Measurements from ENCODE around the gene CLIP1.
A peak's percentile ranks its signal among the peaks of the same experiment; 100 is the strongest.

Gene CLIP1

GRCh38 chr12:122245553-122245952, 176.9 kb downstream of the CLIP1 start:
- DNase-seq (ENCODE audit: low spot score), result no peak

- DNase-seq (ENCODE audit: low spot score), result no peak
These were observed 177.7 kb downstream of the CLIP1 start for GRCh38 chr12:122244565-122245371.

GRCh38 chr12:122243965-122244364, 178.5 kb downstream of the CLIP1 start:
- DNase-seq (ENCODE audit: low spot score), result no peak

DNA sequence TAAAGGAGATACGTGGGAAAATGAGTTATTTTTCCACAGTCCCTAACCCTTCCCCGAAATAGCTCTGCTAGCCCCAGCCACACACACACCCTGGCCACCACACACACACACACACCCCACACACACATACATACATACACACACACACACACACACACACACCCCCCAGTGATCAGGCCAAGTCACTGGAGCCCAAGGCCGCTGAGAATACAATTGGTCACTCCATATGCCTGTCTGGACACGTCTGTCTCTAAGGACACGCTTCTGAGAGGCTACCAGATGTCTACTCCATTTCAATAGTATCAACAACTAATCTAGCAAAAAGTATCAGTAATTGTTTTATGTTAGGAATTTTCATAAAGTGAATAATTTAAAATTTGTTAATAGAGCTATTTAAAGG, 183.6 kb downstream of the CLIP1 start:
- DNase-seq (ENCODE audit: low spot score), result no peak

- DNase-seq (ENCODE audit: low spot score), result no peak
These were observed 186.7 kb downstream of the CLIP1 start for GRCh38 chr12:122235741-122236140.

DNA sequence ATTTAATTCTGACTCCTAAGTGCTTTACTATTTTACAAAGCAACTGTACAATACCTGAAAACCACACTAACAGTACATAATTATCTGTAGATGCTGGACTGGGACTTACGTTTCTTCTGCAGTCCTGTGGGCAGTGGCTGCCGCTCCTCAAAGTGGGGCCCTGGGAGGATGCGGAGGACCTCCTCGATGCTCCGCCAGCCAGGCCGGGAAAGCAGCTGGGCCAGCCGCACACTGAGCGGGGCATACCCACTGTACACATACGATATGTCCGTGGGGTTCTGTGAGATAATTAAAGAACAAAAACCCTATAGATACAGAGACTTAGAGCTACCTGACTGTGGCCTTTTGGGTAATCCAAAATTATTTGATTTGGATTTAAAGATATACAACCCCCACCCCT, 189.8 kb downstream of the CLIP1 start:
- DNase-seq (ENCODE audit: low spot score), result no peak

DNA sequence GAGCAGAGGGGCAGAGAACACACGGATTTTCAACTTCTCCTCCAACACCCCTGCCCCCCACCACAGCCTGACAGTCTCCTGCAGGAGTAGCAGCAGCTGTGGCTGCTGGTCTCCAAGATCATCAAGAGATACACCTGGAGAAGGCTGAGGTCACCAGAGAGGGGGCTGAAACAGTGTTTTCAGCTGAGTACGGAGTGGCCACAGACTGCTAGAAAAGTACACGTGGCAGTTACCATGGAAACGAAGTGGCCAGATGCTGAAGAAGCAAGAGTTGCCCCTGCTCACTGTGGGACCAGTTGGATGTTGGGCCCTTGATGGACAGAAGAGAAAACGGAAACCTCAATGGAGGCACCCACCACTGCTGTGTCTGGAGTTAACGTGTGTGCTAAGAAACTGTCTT, 191.7 kb downstream of the CLIP1 start:
- DNase-seq (ENCODE audit: low spot score), result no peak

- DNase-seq (ENCODE audit: low spot score), result no peak
These were observed 194.4 kb downstream of the CLIP1 start for GRCh38 chr12:122228092-122228491.

- DNase-seq (ENCODE audit: low spot score), result no peak
These were observed 195.1 kb downstream of the CLIP1 start for GRCh38 chr12:122227341-122227740.

DNA sequence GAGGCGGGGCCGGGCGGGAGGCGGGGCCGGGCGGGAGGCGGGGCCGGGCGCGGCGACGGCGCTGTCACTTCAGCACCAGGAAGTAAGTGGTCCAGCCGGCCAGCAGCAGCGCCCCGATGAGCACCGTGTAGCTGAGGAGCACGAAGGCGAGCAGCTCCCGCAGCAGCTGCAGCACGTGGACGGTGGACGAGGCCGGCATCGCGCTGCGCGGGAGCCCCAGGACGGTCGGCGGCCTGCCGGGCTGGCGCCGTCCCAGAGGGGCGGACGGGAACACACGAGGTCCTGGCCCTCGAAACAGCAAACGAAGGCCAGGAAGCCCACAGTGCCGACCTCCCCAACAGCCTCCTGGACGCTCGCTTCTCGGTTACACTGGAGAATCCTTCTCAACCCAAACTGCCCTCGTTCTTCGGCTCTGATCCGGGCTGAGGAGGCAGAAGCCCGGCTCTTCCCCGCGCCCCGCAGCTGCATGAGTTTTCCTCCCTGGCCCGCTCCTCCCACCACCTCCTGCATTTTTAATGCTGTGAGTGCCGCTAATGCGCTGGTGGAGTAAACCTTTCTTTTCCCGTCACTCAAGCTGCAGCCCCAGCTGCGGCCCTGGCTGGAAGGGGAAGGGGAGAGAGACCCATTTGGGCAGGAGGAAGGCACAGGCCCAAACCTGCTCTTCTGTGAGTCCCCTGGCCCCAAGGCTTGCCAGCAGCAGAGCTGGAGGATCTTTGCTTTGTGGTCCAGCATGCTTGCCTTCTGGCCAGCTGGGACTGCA, 195.9 kb downstream of the CLIP1 start:
- DNase-seq (ENCODE audit: low spot score), result no peak

- DNase-seq (ENCODE audit: low spot score), result peak; percentile 100
These were observed 196.6 kb downstream of the CLIP1 start, which contains the start of gene DIABLO for GRCh38 chr12:122225683-122226365. Gene DIABLO (minus strand): TSS chr12:122226052. CDS start chr12:122226014, 38 bp downstream.
